HepG2 (cell line): Measurements from ENCODE around the gene MIEF2. TPM values are rescaled to one million over a fixed set of nuclear protein-coding genes. Genes with fewer than 3 reads are reported as not detected.

ENCODE experiments used
- ATAC-seq: fragments of 200-7000 bp; cut with Tn5 transposase; 3 replicates; pipeline ENCODE4 v1.9.1; 2020; ENCODE audit warnings: mild to moderate bottlenecking, moderate library complexity
- BruUV-seq: library from RNA; stranded (reverse); fragments of 400-500 nt; replicated peaks from 2 replicates; lab custom pipeline; 2021; lab: Mats Ljungman, UMichigan
- CTCF ChIA-PET: fragments of 300-600 bp; formaldehyde crosslinking; extraction: SDS; loops from one replicate; lab custom pipeline; 2021; ENCODE audit warnings: low total read pairs, inconsistent platforms, low intra/inter-chr PET ratio; lab: Yijun Ruan, JAX
- POLR2A ChIA-PET: fragments of 350-600 bp; sonication (Branson Sonifier 250); formaldehyde crosslinking; loops from one replicate; lab custom pipeline; 2020; ENCODE audit warnings: antibody characterized with exemption, inconsistent platforms; lab: Yijun Ruan, JAX
- DNase-seq: peaks from one replicate; pipeline ENCODE4 v3.0.0-alpha.2; 2015; ENCODE audit warnings: low spot score
- FAIRE-seq: peaks from 3 replicates; lab custom pipeline; 2011; peaks lifted over from hg19 to GRCh38; lab: Jason Lieb, UNC
- H2AFZ ChIP-seq: one replicate; pipeline ENCODE4 v1.6.1; 2011; ENCODE audit warnings: low read length, inconsistent platforms
- H3K27ac ChIP-seq: fragments of 300-600 bp; 3 replicates; pipeline ENCODE4 v1.8.0; 2011; ENCODE audit warnings: mixed run types, mild to moderate bottlenecking, mixed read lengths, low read length, inconsistent platforms; ENCODE audit not compliant: insufficient read depth; ENCODE audit errors: extremely low read length
- H3K27me3 ChIP-seq, 2 experiments: fragments of 200-600 bp in 1 of 2; 2 replicates in 1 of 2; 3 replicates in 1 of 2; pipeline versions ENCODE4 v1.6.0 to v1.8.0; 2011; ENCODE audit warnings: low read length in 2 of 2, mild to moderate bottlenecking in 2 of 2, moderate library complexity in 2 of 2, inconsistent platforms in 1 of 2; ENCODE audit not compliant: insufficient read depth in 2 of 2, control insufficient read depth in 1 of 2
- H3K36me3 ChIP-seq, 2 experiments: fragments of 200-600 bp in 1 of 2; replicated peaks in 1 of 2; 2 replicates in 1 of 2; 3 replicates in 1 of 2; pipeline versions ENCODE4 v1.5.1 to v1.8.0; 2011; ENCODE audit warnings: low read length in 2 of 2, inconsistent platforms in 1 of 2; ENCODE audit not compliant: insufficient read depth in 2 of 2, control insufficient read depth in 1 of 2
- H3K4me1 ChIP-seq: 2 replicates; pipeline ENCODE4 v1.5.1; 2012; ENCODE audit warnings: low read length, inconsistent platforms; ENCODE audit not compliant: insufficient read depth
- H3K4me2 ChIP-seq: 2 replicates; pipeline ENCODE4 v1.6.0; 2011; ENCODE audit warnings: low read depth, low read length, inconsistent platforms
- H3K4me3 ChIP-seq, 3 experiments: fragments of 200-600 bp in 1 of 3; sonication (generic), shearing (Covaris generic) in 1 of 3; replicated peaks in 1 of 3; 2 replicates each; pipeline ENCODE4 v1.5.1; 2011 to 2016; ENCODE audit warnings: low read length in 3 of 3, inconsistent platforms in 2 of 3, low read depth in 2 of 3, mild to moderate bottlenecking in 2 of 3, control low read depth in 1 of 3, mixed read lengths in 1 of 3; ENCODE audit not compliant: insufficient read depth in 1 of 3
- H3K79me2 ChIP-seq: one replicate; pipeline ENCODE4 v1.6.1; 2011; ENCODE audit warnings: low read length, inconsistent platforms; ENCODE audit not compliant: insufficient read depth
- H3K9ac ChIP-seq: 2 replicates; pipeline ENCODE4 v1.6.0; 2011; ENCODE audit warnings: mild to moderate bottlenecking, low read depth, low read length, inconsistent platforms; ENCODE audit not compliant: insufficient read depth
- H3K9me3 ChIP-seq: 2 replicates; pipeline ENCODE4 v1.5.1; 2012; ENCODE audit warnings: mild to moderate bottlenecking, low read length
- H4K20me1 ChIP-seq: 2 replicates; pipeline ENCODE4 v1.6.0; 2011; ENCODE audit warnings: inconsistent platforms, mild to moderate bottlenecking, low read length, moderate library complexity; ENCODE audit not compliant: insufficient read depth
- AGO2 ChIP-seq: fragments of 200-400 bp; formaldehyde crosslinking; optimal IDR thresholded peaks from 2 replicates; pipeline ENCODE3; 2017; ENCODE audit warnings: mild to moderate bottlenecking, low read depth, low read length, moderate library complexity
- ATF7-NPFF ChIP-seq: sonication (generic); formaldehyde crosslinking; IDR thresholded peaks from 2 replicates; pipeline ENCODE4 v1.8.1; 2023; ENCODE audit warnings: mild to moderate bottlenecking, low read depth, missing genetic modification reagents, moderate library complexity
- EZH2 ChIP-seq: conservative IDR thresholded peaks from 2 replicates; pipeline ENCODE4 v1.6.1; 2012; ENCODE audit warnings: mild to moderate bottlenecking, low read depth, low read length, moderate library complexity
- KAT8 ChIP-seq: IDR thresholded peaks from 2 replicates; pipeline ENCODE4 v1.6.1; 2016; ENCODE audit warnings: missing genetic modification reagents, missing compliant biosample characterization
- KLF13 ChIP-seq: sonication (generic); formaldehyde crosslinking; IDR thresholded peaks from 2 replicates; pipeline ENCODE4 v1.4.0; 2020; ENCODE audit warnings: mild to moderate bottlenecking, missing genetic modification reagents
- SPEN ChIP-seq: sonication (generic); formaldehyde crosslinking; IDR thresholded peaks from 2 replicates; pipeline ENCODE4 v1.5.1; 2020; ENCODE audit warnings: low read depth, mild to moderate bottlenecking, missing genetic modification reagents
- TBL1XR1 ChIP-seq: fragments of 150-350 bp; IDR thresholded peaks from 2 replicates; pipeline ENCODE4 v1.6.1; 2014; ENCODE audit warnings: borderline replicate concordance, low read length; ENCODE audit not compliant: partially characterized antibody
- ZEB1 ChIP-seq: IDR thresholded peaks from 2 replicates; pipeline ENCODE4 v1.6.1; 2012; ENCODE audit warnings: mild to moderate bottlenecking, low read depth, inconsistent platforms; ENCODE audit not compliant: insufficient replicate concordance
- ZFP36L1 ChIP-seq: sonication (generic); formaldehyde crosslinking; IDR thresholded peaks from 2 replicates; pipeline ENCODE4 v1.8.0; 2022; ENCODE audit warnings: mild to moderate bottlenecking, missing genetic modification reagents, moderate library complexity
- ZNF225 ChIP-seq: sonication (generic); formaldehyde crosslinking; IDR thresholded peaks from 2 replicates; pipeline ENCODE4 v1.4.0; 2020; ENCODE audit warnings: mild to moderate bottlenecking, missing genetic modification reagents
- ZNF337 ChIP-seq: sonication (generic); formaldehyde crosslinking; IDR thresholded peaks from 2 replicates; pipeline ENCODE4 v1.5.1; 2020; ENCODE audit warnings: missing genetic modification reagents, low read depth, mild to moderate bottlenecking, borderline replicate concordance
- ZNF530 ChIP-seq: sonication (generic); formaldehyde crosslinking; IDR thresholded peaks from 2 replicates; pipeline ENCODE4 v1.5.0; 2020; ENCODE audit warnings: low read depth, mild to moderate bottlenecking, missing genetic modification reagents
- WGBS: methylation state at CpG from one replicate; pipeline ENCODE4 v1.1.6; 2017; ENCODE audit warnings: low lambda C conversion rate; 5-methylcytosine and 5-hydroxymethylcytosine counted together
- in situ Hi-C: cut with HindIII; loops from 2 replicates; pipeline ENCODE4 v1.10.0; 2017; ENCODE audit warnings: low pct_unique_long_range_greater_than_20kb; ENCODE audit not compliant: extremely low pct_ligation_motif_present
- intact Hi-C: fragments of 100-400 bp; cut with micrococcal nuclease; formaldehyde crosslinking; loops from one replicate; pipeline ENCODE4 v1.10.0; 2022; ENCODE audit not compliant: unreplicated experiment
- polyA plus RNA-seq, 8 experiments: library from polyadenylated mRNA; depleted of rRNA in 3 of 8; stranded (reverse) in 7 of 8; unstranded in 1 of 8; fragments of >200 nt; fragmentation: Illumina TruSeq in 4 of 8; extraction: Trizol in 4 of 8; gene quantifications; 2 replicates each; pipeline versions ENCODE4 v1.2.1 to v1.2.3, GENCODE V29; 2011 to 2016; ENCODE audit warnings: low read depth in 4 of 8, missing spikeins in 1 of 8, mixed read lengths in 1 of 8; ENCODE audit not compliant: insufficient read depth in 1 of 8
- total RNA-seq, 5 experiments: library from RNA; depleted of rRNA; stranded (reverse); fragments of >200 nt; fragmentation: Illumina TruSeq; extraction: Trizol; gene quantifications; 2 replicates each; pipeline ENCODE4 v1.2.3, GENCODE V29; 2016; ENCODE audit warnings: low read depth in 1 of 5
- TF ChIP-seq, protein P1 (sequence below): sonication (generic); formaldehyde crosslinking; IDR thresholded peaks from 2 replicates; pipeline ENCODE4 v1.4.0; 2020; ENCODE audit warnings: missing genetic modification reagents
- TF ChIP-seq, protein P2 (sequence below): IDR thresholded peaks from 2 replicates; pipeline ENCODE4 v1.6.1; 2016; ENCODE audit warnings: low read depth

The MIEF2 gene
- total and polyA plus RNA-seq, 2 of the 13 experiments (the other 11 are each of a cell fraction or from before 2014, with no cell fraction given) = 6.0 to 8.0 TPM

DNA sequence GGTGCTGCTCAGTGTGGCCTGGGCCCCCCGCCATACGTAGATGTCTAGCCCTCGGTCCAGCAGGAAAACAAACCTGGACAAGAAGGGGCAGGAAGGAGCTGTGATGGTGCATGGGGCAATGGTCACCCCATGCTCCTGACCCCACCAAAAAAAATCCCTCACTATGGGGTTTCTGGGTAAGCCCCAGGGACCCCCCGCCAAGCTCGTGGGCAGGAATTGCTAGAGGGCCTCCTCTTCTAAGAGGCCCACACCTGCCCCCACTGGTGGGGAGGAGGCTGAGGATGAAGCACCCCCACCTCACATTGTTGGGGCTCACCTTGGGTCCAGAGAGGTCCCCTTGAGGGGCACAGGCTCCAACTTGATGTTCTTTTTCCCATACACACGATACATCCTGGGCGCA, 11.7 kb upstream of the MIEF2 start:
- no peak for FAIRE-seq
- Histone ChIP-seq H4K20me1 (no peaks in the 10 kb centered on the region), H3K9ac (no peak overlapping the region), H3K4me1 (no peaks in the 10 kb centered on the region), H3K4me2 (no peak overlapping the region), H3K79me2 (no peaks in the 10 kb centered on the region), H3K4me3 (no peak overlapping the region), H3K9me3 (no peaks in the 10 kb centered on the region), H3K36me3 (peaks cover 42 to 76% of the 10 kb centered on the region in 2 experiments), H3K27ac (no peak overlapping the region), H3K27me3 (no peaks in the 10 kb centered on the region), H2AFZ (no peak overlapping the region)
- BruUV-seq = no TSS peak
- intact Hi-C loops = no loop called here
- CTCF ChIA-PET = interaction anchor here (1.1 kb wide), 1 partner anchor 129 kb away, joined by 3 read pairs; the partner anchor contains the start of gene EVPLL
- 100% methylated on average over 3 of the region's 7 CpGs for WGBS
- ATAC-seq = no peak
- no peak for DNase-seq
- in situ Hi-C loops = no loop called here
- no peak for TF ChIP-seq KLF13 (CRISPR knock-in tag)
- TF ChIP-seq AGO2 = peak; percentile 58
- POLR2A ChIA-PET = interaction anchor here (1.8 kb wide), 1 partner anchor 10 kb away, joined by 5 read pairs; no protein-coding TSS in a partner anchor

DNA sequence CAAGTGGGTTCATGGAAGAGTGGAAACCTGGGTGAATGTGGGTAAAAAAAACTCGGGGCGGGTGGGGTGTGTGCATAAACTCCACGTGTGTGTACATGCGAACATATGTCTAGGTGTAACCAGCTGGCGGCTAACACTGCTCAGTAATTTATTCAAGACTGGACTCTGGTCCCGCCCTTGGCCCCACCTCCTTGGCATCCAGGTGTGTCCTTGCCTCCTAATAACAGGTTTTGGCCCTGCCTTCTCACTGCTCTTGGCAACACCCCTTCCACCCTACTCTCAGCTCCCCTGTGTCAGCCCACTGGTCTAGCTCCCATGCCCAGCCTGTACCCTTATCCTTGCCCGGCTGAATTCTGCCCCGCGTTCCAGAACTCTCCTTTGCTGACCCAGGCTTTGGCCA, 10.2 kb upstream of the MIEF2 start:
- ATAC-seq (no peak), DNase-seq (no peak), FAIRE-seq (no peak)
- H2AFZ ChIP-seq = no peak overlapping the region
- no peaks in the 10 kb centered on the region for H3K79me2 ChIP-seq
- no peaks in the 10 kb centered on the region for H3K4me1 ChIP-seq
- H3K4me2 ChIP-seq = no peak overlapping the region
- H3K4me3 ChIP-seq = no peak overlapping the region
- H3K9ac ChIP-seq = no peak overlapping the region
- ChIA-PET CTCF (no interaction called here), POLR2A (no interaction called here)
- H3K27ac ChIP-seq = no peak overlapping the region
- no TSS peak for BruUV-seq
- H3K36me3 ChIP-seq = peaks cover 41 to 85% of the 10 kb centered on the region in 2 experiments
- no peaks in the 10 kb centered on the region for H3K9me3 ChIP-seq
- in situ Hi-C loops (no loop called here), intact Hi-C loops (no loop called here)
- WGBS = 94% methylated on average over 9 of the region's 9 CpGs
- H4K20me1 ChIP-seq = no peaks in the 10 kb centered on the region
- no peaks in the 10 kb centered on the region for H3K27me3 ChIP-seq
- TF ChIP-seq, protein P1, sequence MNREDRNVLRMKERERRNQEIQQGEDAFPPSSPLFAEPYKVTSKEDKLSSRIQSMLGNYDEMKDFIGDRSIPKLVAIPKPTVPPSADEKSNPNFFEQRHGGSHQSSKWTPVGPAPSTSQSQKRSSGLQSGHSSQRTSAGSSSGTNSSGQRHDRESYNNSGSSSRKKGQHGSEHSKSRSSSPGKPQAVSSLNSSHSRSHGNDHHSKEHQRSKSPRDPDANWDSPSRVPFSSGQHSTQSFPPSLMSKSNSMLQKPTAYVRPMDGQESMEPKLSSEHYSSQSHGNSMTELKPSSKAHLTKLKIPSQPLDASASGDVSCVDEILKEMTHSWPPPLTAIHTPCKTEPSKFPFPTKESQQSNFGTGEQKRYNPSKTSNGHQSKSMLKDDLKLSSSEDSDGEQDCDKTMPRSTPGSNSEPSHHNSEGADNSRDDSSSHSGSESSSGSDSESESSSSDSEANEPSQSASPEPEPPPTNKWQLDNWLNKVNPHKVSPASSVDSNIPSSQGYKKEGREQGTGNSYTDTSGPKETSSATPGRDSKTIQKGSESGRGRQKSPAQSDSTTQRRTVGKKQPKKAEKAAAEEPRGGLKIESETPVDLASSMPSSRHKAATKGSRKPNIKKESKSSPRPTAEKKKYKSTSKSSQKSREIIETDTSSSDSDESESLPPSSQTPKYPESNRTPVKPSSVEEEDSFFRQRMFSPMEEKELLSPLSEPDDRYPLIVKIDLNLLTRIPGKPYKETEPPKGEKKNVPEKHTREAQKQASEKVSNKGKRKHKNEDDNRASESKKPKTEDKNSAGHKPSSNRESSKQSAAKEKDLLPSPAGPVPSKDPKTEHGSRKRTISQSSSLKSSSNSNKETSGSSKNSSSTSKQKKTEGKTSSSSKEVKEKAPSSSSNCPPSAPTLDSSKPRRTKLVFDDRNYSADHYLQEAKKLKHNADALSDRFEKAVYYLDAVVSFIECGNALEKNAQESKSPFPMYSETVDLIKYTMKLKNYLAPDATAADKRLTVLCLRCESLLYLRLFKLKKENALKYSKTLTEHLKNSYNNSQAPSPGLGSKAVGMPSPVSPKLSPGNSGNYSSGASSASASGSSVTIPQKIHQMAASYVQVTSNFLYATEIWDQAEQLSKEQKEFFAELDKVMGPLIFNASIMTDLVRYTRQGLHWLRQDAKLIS (CRISPR knock-in tag) = no peak
- TF ChIP-seq, protein P2, sequence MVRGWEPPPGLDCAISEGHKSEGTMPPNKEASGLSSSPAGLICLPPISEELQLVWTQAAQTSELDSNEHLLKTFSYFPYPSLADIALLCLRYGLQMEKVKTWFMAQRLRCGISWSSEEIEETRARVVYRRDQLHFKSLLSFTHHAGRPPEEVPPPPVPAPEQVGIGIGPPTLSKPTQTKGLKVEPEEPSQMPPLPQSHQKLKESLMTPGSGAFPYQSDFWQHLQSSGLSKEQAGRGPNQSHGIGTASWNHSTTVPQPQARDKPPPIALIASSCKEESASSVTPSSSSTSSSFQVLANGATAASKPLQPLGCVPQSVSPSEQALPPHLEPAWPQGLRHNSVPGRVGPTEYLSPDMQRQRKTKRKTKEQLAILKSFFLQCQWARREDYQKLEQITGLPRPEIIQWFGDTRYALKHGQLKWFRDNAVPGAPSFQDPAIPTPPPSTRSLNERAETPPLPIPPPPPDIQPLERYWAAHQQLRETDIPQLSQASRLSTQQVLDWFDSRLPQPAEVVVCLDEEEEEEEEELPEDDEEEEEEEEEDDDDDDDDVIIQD (CRISPR knock-in tag) = no peak
- TF ChIP-seq ZNF337 (no peak), KAT8 (CRISPR knock-in tag) (no peak), SPEN (no peak), TBL1XR1 (no peak), ATF7-NPFF (no peak), EZH2 (no peak), ZFP36L1 (CRISPR knock-in tag) (no peak), ZEB1 (no peak), ZNF225 (no peak), ZNF530 (no peak)
